ENCODE results near the gene RASL10A. TPM values are rescaled to one million over a fixed set of nuclear protein-coding genes. Genes with fewer than 3 reads are reported as not detected.

The RASL10A gene, protein sequence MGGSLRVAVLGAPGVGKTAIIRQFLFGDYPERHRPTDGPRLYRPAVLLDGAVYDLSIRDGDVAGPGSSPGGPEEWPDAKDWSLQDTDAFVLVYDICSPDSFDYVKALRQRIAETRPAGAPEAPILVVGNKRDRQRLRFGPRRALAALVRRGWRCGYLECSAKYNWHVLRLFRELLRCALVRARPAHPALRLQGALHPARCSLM
- total RNA-seq = under 0.01 TPM in 1 of 2 replicates, not detected in the other

GRCh38 chr22:29315286-29316140 is at the start of gene RASL10A:
Gene RASL10A, minus strand, starts transcription at chr22:29315697. Its CDS starts 451 bp downstream, at chr22:29315246.

GRCh38 chr22:29306175-29306834 is 9.2 kb downstream of the RASL10A start, which contains the start of gene GAS2L1:
Gene GAS2L1, plus strand, starts transcription at chr22:29306650. Its CDS starts 1,456 bp downstream, at chr22:29308106.

GRCh38 chr22:29267858-29268510 is 47.5 kb downstream of the RASL10A start, which contains the start of the genes EWSR1 and RHBDD3:
Gene EWSR1, plus strand, starts transcription at chr22:29268268. Its CDS starts 69 bp downstream, at chr22:29268337.
Gene RHBDD3, minus strand, starts transcription at chr22:29267981. Its CDS starts 2,355 bp downstream, at chr22:29265626.

Other genes with a start within 250 kb of the RASL10A start
- 6.5 and 7.7 TPM in 2 replicates for gene KREMEN1, start 242.7 kb downstream of the RASL10A start, total RNA-seq
- gene EMID1, start 109.8 kb downstream of the RASL10A start, total RNA-seq = 0.96 TPM in 1 of 2 replicates, not detected in the other
- gene RHBDD3, start 47.7 kb downstream of the RASL10A start, total RNA-seq = 22.2 and 25.6 TPM in 2 replicates
- gene EWSR1, start 47.4 kb downstream of the RASL10A start, total RNA-seq = 74.8 and 133 TPM in 2 replicates
- gene GAS2L1, start 9.0 kb downstream of the RASL10A start, total RNA-seq = 12.3 and 17.9 TPM in 2 replicates
- 52.2 and 64.3 TPM in 2 replicates for gene AP1B1, start 72.9 kb upstream of the RASL10A start, total RNA-seq
- gene RFPL1, start 122.9 kb upstream of the RASL10A start, total RNA-seq = not detected in 2 replicates
- 0.21 and 0.72 TPM in 2 replicates for gene NEFH, start 164.5 kb upstream of the RASL10A start, total RNA-seq
- 36.4 and 51.6 TPM in 2 replicates for gene THOC5, start 238.1 kb upstream of the RASL10A start, total RNA-seq